Hepatocyte (in vitro differentiated cells): ENCODE data around the gene GPR135. TPM values are rescaled to one million over a fixed set of nuclear protein-coding genes. Genes with fewer than 3 reads are reported as not detected.
A peak's percentile ranks its signal among the peaks of the same experiment; 100 is the strongest.

Experiments
- DNase-seq: peaks from one replicate; pipeline ENCODE4 v3.0.0-alpha.2; 2016; ENCODE audit warnings: low spot score
- H2AFZ ChIP-seq: fragments of 200-600 bp; sonication (generic); 2 replicates; pipeline ENCODE4 v1.6.0; 2016; ENCODE audit warnings: antibody characterized with exemption, mild to moderate bottlenecking
- H3K27ac ChIP-seq: fragments of 200-600 bp; sonication (generic); 2 replicates; pipeline ENCODE4 v1.5.1; 2016; ENCODE audit warnings: mild to moderate bottlenecking
- H3K27me3 ChIP-seq: fragments of 200-600 bp; sonication (generic); 2 replicates; pipeline ENCODE4 v1.6.1; 2016
- H3K36me3 ChIP-seq: fragments of 200-600 bp; sonication (generic); replicated peaks from 2 replicates; pipeline ENCODE4 v1.5.1; 2016; ENCODE audit warnings: low read depth; ENCODE audit not compliant: insufficient read depth
- H3K4me1 ChIP-seq: fragments of 200-600 bp; sonication (generic); 2 replicates; pipeline ENCODE4 v1.5.1; 2016; ENCODE audit warnings: mild to moderate bottlenecking, moderate library complexity; ENCODE audit not compliant: insufficient read depth
- H3K4me2 ChIP-seq: fragments of 200-600 bp; sonication (generic); 2 replicates; pipeline ENCODE4 v1.6.0; 2016
- H3K4me3 ChIP-seq: fragments of 200-600 bp; sonication (generic); 2 replicates; pipeline ENCODE4 v1.5.1; 2016; ENCODE audit warnings: mild to moderate bottlenecking
- H3K79me2 ChIP-seq: fragments of 200-600 bp; sonication (generic); 2 replicates; pipeline ENCODE4 v1.6.0; 2017; ENCODE audit warnings: mild to moderate bottlenecking
- H3K9me2 ChIP-seq: fragments of 200-600 bp; sonication (generic); replicated peaks from 2 replicates; pipeline ENCODE4 v1.6.0; 2017; ENCODE audit warnings: mild to moderate bottlenecking; ENCODE audit not compliant: insufficient read depth
- H3K9me3 ChIP-seq: fragments of 200-600 bp; sonication (generic); 2 replicates; pipeline ENCODE4 v1.5.1; 2016; ENCODE audit warnings: low read depth, mild to moderate bottlenecking
- H4K20me1 ChIP-seq: fragments of 200-600 bp; sonication (generic); 2 replicates; pipeline ENCODE4 v1.6.0; 2016; ENCODE audit warnings: mild to moderate bottlenecking; ENCODE audit not compliant: insufficient read depth, poor library complexity, severe bottlenecking
- EZH2 ChIP-seq: fragments of 200-600 bp; sonication (generic); IDR thresholded peaks from 2 replicates; pipeline ENCODE4 v1.6.1; 2016; ENCODE audit warnings: antibody characterized with exemption, mild to moderate bottlenecking, borderline replicate concordance
- EZH2phosphoT487 ChIP-seq: fragments of 200-600 bp; sonication (generic); IDR thresholded peaks from one replicate; pipeline ENCODE4 v1.6.1; 2018; ENCODE audit warnings: antibody characterized with exemption, mild to moderate bottlenecking, low read depth, moderate library complexity; ENCODE audit not compliant: unreplicated experiment, severe bottlenecking
- WGBS: methylation state at CpG from one replicate; pipeline ENCODE4 v1.1.6; 2016; ENCODE audit warnings: low lambda C conversion rate; ENCODE audit errors: missing lambda C conversion rate; 5-methylcytosine and 5-hydroxymethylcytosine counted together
- polyA plus RNA-seq: library from polyadenylated mRNA; unstranded; fragments of >200 nt; fragmentation: Nextera tagmentation; extraction: Ambion mirVana; gene quantifications from 2 replicates; pipeline ENCODE4 v1.2.1, GENCODE V29; 2016
- total RNA-seq: library from RNA; depleted of rRNA; stranded (reverse); fragments of >200 nt; gene quantifications from 2 replicates; pipeline ENCODE4 v1.2.3, GENCODE V29; 2014
- TF ChIP-seq, protein P1 (sequence below): fragments of 200-600 bp; sonication (generic); IDR thresholded peaks from 2 replicates; pipeline ENCODE4 v1.5.1; 2016; ENCODE audit warnings: antibody characterized with exemption, mild to moderate bottlenecking; ENCODE audit not compliant: poor library complexity

The GPR135 gene
- total and polyA plus RNA-seq, 2 experiments from 2014 or later = 0.28 to 1.8 TPM

DNA sequence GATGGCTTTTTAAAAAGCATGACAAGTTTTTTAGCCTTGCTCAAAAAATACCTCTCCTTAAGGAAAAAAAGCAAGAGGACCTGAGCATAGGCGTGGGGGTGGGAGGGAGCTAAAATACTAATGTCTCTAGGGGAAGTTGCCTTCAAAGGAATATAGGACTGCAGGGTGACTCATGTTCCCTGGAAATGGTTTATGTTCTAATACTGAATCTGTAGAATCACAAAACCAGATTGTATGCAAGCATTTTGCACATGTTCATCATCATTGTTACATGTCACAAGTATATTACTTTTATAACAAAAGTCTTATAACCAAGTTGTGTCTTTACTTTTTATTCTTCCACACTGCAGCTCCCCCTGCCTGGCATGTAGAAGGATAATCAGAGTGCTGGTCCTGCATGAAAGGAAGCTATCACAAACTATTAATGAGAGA, 36.6 kb downstream of the GPR135 start:
- Histone ChIP-seq H3K27ac (no peak overlapping the region), H4K20me1 (no peaks in the 10 kb centered on the region), H3K9me3 (no peaks in the 10 kb centered on the region), H3K79me2 (no peaks in the 10 kb centered on the region), H3K36me3 (no peaks in the 10 kb centered on the region), H3K4me1 (no peaks in the 10 kb centered on the region), H3K27me3 (no peaks in the 10 kb centered on the region), H3K9me2 (no peaks in the 10 kb centered on the region), H3K4me3 (no peak overlapping the region), H2AFZ (no peak overlapping the region), H3K4me2 (no peak overlapping the region)
- DNase-seq = no peak
- WGBS = 75% methylated on average over 1 of the region's 1 CpG
- TF ChIP-seq, protein P1, sequence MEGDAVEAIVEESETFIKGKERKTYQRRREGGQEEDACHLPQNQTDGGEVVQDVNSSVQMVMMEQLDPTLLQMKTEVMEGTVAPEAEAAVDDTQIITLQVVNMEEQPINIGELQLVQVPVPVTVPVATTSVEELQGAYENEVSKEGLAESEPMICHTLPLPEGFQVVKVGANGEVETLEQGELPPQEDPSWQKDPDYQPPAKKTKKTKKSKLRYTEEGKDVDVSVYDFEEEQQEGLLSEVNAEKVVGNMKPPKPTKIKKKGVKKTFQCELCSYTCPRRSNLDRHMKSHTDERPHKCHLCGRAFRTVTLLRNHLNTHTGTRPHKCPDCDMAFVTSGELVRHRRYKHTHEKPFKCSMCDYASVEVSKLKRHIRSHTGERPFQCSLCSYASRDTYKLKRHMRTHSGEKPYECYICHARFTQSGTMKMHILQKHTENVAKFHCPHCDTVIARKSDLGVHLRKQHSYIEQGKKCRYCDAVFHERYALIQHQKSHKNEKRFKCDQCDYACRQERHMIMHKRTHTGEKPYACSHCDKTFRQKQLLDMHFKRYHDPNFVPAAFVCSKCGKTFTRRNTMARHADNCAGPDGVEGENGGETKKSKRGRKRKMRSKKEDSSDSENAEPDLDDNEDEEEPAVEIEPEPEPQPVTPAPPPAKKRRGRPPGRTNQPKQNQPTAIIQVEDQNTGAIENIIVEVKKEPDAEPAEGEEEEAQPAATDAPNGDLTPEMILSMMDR = peak; percentile 41
- TF ChIP-seq EZH2phosphoT487 = no peak

DNA sequence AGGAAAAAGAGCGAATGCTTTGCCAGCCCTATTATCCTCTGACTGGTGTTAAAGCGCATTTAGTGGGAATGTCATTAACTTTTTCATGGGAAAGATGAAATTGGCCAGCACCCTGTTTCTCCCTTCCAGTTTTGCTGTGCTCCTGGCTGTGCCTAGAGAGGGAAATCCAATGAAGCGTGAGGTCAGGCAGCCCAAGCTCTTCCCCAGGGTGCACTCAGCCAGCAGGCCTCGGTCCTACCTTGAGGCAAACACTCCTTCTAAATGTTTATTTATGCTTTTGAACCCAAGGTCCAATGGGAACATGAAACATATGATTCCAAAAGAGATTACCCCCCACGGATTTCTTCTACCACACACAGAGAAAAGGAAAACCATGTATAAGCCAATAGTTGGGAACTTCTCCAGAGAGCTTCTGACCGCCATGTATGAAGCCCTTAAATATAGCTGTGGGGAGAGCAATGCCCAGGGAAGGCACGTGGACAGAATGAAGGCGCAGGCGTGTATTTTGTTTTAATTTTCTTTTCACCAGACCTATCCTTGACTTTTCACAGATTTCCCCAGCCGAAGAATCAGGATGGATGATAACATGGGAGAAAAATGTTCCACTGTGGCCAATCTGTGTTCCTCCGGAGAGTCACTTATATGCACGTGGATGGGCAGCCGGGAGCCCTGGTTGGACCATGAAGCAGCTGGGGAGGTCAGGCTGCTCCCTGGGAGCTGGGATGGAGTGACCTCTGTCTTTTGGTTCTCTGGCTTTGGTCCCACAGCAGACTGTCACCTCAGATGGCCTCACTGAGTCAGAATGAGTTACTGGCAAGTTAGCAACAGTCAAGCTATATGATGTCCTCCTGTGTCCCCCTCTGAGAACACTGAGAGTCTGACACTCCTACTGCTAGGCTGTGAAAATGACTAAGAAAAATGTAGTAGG, 37.3 kb downstream of the GPR135 start:
- 88% methylated on average over 13 of the region's 13 CpGs for WGBS
- Histone ChIP-seq H3K9me2 (no peaks in the 10 kb centered on the region), H2AFZ (no peak overlapping the region), H3K27me3 (no peaks in the 10 kb centered on the region), H4K20me1 (no peaks in the 10 kb centered on the region), H3K36me3 (no peaks in the 10 kb centered on the region), H3K4me3 (no peak overlapping the region), H3K27ac (no peak overlapping the region), H3K4me1 (no peaks in the 10 kb centered on the region), H3K4me2 (no peak overlapping the region), H3K79me2 (no peaks in the 10 kb centered on the region), H3K9me3 (no peaks in the 10 kb centered on the region)
- TF ChIP-seq, protein P1 = no peak
- TF ChIP-seq EZH2phosphoT487 (no peak), EZH2 (no peak)
- no peak for DNase-seq

DNA sequence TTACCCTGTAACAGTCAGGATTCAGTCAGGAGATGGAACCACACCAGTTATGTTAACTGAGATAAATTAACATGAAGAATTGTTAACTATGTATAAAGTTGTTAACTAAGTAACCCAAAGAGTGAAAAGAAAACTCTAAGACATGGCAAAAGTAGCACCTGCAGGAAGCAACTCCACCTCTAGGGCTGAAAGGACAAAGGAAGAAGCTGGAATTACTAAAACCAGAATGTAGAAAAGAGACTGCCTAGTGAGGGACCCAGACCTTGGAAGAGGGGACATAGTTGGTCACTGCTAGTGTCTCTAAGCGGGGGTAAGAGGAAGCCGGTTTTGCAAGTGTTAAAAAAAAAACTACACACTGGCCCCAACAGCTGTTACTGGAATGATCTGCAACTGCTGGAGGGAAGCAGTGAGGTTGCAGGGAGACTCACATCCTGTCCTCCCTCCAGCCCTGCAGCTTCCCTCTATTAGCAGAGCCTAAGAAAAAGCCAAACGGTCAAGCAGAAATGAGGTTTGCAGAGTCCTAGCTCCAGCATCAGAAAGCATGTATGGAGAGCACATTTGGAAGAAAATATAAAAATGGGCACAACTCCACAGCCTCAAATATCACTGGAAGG, 39.8 kb downstream of the GPR135 start:
- no peaks in the 10 kb centered on the region for H3K79me2 ChIP-seq
- TF ChIP-seq, protein P1 = no peak
- TF ChIP-seq EZH2 (no peak), EZH2phosphoT487 (no peak)
- H3K4me2 ChIP-seq = no peak overlapping the region
- no peaks in the 10 kb centered on the region for H4K20me1 ChIP-seq
- H3K27ac ChIP-seq = no peak overlapping the region
- no peaks in the 10 kb centered on the region for H3K36me3 ChIP-seq
- DNase-seq = no peak
- no peak overlapping the region for H2AFZ ChIP-seq
- H3K27me3 ChIP-seq = no peaks in the 10 kb centered on the region
- no peaks in the 10 kb centered on the region for H3K4me1 ChIP-seq
- no peak overlapping the region for H3K4me3 ChIP-seq
- whole genome bisulfite sequencing = 65% methylated on average over 3 of the region's 3 CpGs
- no peaks in the 10 kb centered on the region for H3K9me3 ChIP-seq
- no peaks in the 10 kb centered on the region for H3K9me2 ChIP-seq
